Measurements from ENCODE around the gene POLD4.
A peak's percentile ranks its signal among the peaks of the same experiment; 100 is the strongest.

The POLD4 gene

DNA sequence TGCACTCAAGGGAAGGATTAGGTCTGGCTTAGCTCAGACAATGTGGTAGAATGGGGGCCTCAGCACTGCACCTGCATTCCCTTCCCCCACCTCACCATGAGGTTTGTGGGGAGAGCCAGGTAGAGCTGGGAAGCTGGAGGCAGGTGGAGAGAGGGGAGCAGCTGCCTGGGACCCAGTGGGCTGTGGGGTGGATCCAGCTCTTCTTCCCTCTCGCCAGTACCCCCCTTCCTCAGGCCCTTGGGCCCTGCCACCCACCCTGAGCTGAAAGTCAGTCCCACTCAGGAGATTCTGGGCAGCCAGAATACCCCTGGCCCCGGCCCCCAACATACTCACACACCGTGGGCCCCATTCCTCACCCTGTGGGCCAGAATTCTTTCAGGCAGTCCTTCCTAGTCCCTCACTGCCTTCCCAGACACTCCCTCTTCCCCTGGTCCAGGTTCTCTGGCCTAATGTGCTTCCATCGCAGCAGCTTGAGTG, 3.1 kb upstream of the POLD4 start:
- TF ChIP-seq CTCF (IDR thresholded peaks at IDR 0.05; ENCODE audit: low read depth, low read length, missing control alignments), result no peak
- DNase-seq (ENCODE audit: extremely low read depth, low read depth), result no peak
- no peak overlapping the region for H3K4me3 ChIP-seq (replicated peaks; ENCODE audit: low read depth, low read length)

GRCh38 chr11:67355794-67356386, 2.5 kb upstream of the POLD4 start:
- no peak overlapping the region for H3K4me3 ChIP-seq (replicated peaks; ENCODE audit: low read depth, low read length)
- DNase-seq (ENCODE audit: extremely low read depth, low read depth), result no peak
- TF ChIP-seq CTCF (IDR thresholded peaks at IDR 0.05; ENCODE audit: low read depth, low read length, missing control alignments), result no peak

DNA sequence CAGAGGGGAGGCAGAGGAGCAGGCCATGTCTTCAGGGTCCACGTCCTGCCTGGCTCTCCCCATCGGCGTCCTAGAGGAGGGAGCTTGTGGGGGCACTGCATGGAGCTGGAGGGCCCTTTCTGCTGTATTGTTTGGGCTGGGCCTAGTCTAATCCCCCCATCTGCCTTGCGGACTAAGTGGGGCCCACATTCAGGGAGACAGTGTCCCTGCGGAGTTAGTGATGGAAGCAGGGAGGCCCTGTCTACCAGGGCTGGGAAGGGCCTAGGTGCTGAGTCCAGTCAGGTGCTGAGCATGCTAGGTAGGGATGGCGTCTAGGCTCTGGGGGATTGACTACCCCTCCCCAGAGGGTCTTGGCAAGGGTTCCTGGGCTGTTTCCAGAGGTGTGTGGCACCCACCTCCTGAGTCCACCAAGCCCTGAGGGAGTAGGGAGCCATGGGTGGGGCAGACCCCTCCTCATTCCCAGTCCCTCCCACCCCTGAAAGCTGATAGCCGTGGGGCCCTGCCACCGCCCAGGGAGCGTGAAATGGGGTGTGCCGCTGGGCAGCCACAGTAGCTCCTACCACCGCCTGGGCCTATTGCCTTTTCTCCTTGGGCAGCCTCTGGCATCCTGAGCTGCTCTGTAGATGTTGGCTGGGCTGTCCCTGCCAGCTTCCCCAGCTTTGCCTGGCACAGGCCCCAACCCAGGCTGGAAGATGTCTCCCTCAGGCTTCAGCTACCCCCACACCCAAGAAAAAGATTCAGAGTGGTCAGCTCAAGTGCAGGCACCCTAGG, 1.9 kb upstream of the POLD4 start:
- no peak for DNase-seq (ENCODE audit: extremely low read depth, low read depth)
- TF ChIP-seq CTCF (IDR thresholded peaks at IDR 0.05; ENCODE audit: low read depth, low read length, missing control alignments), result no peak
- peak overlapping the region; percentile 15; the same call in 1 of the 2 replicates for H3K4me3 ChIP-seq (replicated peaks; ENCODE audit: low read depth, low read length)

DNA sequence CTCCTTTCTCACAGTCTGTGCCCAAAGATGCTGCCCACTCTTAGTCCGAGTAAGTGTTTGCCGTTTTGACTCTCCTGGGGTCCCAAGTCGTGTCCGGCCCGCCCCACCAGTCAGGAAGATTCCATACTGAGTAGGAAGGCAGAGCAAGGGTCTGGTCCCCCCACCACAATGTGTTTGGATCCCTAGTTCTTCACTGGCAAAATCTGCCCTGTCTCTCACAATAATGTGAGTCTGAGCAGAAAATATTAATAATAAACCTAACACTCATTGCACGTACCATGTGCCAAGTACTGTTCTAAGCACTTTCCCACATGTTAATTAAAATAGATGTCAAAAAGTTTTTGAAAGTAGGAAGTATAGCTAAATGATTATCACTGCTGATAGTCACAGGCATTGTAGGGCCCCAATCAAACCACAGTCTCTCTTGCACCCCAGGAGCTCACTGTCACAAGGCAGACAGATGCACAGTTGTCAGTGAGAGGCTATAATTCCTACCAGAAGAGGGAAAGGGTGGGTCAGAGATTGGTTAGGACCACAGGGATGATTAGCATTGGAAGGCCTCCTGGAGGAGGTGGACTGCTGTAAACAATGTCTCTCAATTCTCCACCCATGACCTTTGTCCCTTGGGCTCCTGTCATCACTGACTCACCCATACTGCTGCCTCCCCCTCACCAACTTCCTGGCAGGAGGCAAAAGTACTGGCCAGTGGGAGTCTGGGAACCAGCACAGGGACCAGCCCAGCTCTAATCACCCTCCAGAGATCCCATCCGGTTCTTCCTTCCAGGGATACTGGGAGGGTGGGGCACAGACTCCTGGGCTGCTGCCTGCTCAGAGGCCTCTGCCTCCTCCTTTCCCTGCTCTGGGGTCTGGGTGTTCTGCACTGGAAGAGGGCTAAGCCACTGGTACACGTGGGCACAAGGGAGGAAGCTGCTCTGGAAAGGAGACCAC, 1.0 kb upstream of the POLD4 start:
- peak; percentile 96 for DNase-seq (ENCODE audit: extremely low read depth, low read depth)
- H3K4me3 ChIP-seq (replicated peaks; ENCODE audit: low read depth, low read length), result peak overlapping the region; percentile 70

DNA sequence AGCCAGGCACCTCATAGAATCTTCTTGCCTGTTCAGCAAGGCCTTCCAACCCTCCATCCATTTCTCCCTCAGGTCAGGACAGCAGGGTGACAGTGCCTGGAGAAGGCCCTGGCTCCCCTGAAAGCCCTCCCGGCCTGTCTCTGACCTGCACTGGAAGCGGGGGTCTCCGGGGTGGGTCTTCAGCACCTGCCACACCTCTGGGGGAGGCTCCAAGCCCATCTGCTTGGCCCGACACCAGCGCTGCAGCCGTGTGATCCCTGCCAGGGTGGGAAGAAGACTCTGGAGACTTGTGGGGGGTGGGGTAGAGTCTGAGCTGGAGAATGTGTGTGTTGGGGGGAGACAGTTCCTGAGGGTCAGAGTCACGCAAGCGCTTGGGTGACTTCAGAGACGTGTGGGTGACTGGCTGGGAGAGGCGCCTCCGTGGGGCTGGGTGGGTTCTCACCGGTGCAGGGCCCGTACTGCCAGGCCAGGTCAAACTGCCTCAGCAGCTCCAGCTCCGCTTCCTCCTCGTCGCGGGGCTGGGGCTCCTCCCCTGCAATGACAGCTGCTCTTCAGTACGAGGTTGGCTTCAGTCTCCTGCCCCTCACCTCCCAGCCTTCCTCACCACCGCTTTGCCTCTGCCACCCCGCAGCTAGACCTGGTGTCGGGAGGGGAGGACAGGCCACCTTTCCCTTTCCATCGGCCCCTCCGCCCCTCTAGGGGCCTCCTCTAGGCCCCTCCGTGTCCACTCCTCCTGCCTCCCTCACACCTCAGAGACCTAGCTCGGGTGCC, 615 bp downstream of the POLD4 start:
- no peak for TF ChIP-seq CTCF (IDR thresholded peaks at IDR 0.05; ENCODE audit: low read depth, low read length, missing control alignments)
- DNase-seq (ENCODE audit: extremely low read depth, low read depth), result no peak
- peak overlapping the region; percentile 70 for H3K4me3 ChIP-seq (replicated peaks; ENCODE audit: low read depth, low read length)

More for the DNA sequence above, 1.0 kb upstream of the POLD4 start:
- TF ChIP-seq CTCF (IDR thresholded peaks at IDR 0.05; ENCODE audit: low read depth, low read length, missing control alignments), result no peak

All from HFF-Myc (cell line).